NCI-H510A treated with DMSO at 0.1 percent for 48 hours (cell line): Measurements from ENCODE around the gene ZNF628.
A peak's percentile ranks its signal among the peaks of the same experiment; 100 is the strongest.
"Not testable (repeated sequence)": the region's sequence is repeated elsewhere in the genome, so short reads cannot be mapped to it uniquely, and the experiment has no call there.

Source experiments
- DNase-seq: peaks from one replicate; lab custom pipeline; 2025; lab: John Stamatoyannopoulos, UW

Gene ZNF628

DNA sequence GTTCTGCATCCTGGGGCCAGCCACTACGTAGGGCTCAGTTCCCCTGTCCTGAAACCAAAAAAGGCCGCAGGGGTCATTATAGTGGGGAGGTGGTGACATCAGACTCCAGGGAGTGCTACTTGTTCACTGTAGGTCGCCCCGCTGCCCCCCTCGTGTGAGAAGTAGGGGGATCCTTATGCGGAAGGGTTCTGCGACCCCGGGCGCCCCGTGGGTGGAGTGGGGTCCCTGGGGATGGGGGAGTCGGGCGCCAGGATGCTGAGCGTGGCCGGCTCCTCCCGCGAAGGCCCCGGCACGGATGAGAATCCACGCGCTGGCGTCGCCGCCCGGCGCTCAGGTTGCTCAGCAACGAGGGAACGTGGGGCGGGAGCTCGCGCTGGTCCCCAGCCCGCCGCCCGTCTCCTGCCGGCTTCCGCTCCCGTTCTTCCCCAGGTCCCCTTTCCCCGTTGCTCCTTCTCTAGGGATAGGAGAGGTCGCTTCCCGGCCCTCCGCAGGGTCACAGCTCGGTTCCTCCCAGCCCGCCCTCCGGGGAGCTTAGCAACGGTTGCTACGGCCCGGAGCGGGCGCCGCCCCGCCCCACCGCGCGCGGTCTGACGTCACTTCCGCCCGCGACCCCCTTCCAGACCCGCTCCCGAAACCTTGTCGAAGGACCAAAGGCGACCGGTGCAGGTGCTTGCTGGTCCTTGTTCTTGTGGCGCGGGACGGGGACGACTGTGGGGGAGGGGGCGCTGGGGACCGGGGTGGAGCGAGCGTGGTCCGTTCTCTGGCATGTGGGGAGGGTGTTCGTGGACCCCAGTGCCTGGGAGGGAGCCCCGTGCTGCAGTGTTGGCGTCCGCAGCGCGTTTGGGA, 8.4 kb downstream of the ZNF628 start, which contains the start of gene NAT14:
Gene NAT14, plus strand, starts transcription at position 596 of the 846 bp plus-strand sequence. CDS start 521 bp downstream, outside the sequence.
- peak; percentile 50 for DNase-seq

DNA sequence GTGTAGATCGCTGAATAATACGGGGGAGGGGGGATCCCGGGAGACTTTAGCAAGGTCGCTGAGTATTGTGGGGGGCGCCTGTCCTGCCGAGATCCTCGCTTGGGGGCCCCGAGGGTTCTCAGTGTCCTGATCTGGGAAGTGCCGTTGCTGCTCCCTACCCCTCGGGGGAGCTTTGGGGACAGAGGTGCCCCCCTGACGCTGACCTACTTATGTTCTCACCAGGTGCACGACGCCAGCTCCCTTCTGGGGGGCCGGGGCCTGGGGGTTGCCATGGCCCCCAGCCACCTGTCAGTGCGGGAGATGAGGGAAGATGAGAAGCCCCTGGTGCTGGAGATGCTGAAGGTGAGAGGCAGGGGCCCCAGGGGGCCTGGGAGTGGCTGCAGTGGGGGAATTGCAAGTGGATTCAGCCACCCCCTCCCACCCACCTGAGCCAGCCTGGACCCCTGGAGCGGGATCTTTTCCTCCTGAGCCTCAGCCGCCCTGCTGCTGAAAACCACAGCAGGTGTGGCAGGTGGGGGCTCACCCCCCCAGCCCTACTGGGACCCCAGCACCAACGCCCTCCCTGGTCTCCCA, 9.1 kb downstream of the ZNF628 start:
- DNase-seq: no peak

DNA sequence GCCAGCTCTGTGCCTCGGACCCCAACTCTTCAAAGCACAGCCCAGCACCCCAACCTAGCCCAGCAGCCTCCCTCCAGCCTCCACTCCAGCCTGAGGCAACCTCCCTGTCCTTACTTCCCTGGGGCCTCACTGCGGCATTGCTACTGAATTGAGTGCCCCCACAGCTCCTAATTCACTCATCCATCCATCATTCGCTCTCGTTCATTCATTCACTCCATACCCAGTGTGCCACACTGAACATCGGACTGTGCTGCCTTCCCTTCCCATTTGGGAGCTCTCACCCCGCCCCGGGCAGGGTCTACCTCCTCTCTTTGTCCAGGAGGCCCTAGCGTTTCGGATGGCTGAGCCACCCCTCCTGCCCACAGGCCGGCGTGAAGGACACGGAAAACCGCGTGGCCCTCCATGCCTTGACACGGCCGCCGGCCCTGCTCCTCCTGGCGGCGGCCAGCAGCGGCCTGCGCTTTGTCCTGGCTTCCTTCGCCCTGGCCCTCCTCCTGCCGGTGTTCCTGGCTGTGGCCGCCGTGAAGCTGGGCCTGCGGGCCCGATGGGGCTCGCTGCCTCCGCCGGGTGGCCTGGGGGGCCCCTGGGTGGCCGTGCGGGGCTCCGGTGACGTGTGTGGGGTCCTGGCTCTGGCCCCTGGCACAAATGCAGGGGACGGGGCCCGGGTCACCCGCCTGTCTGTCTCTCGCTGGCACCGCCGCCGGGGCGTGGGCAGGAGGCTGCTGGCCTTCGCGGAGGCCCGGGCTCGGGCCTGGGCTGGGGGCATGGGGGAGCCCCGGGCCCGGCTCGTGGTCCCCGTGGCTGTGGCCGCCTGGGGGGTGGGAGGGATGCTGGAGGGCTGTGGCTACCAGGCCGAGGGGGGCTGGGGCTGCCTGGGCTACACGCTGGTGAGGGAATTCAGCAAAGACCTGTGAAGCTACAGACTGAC, 9.9 kb downstream of the ZNF628 start:
- no peak for DNase-seq

DNA sequence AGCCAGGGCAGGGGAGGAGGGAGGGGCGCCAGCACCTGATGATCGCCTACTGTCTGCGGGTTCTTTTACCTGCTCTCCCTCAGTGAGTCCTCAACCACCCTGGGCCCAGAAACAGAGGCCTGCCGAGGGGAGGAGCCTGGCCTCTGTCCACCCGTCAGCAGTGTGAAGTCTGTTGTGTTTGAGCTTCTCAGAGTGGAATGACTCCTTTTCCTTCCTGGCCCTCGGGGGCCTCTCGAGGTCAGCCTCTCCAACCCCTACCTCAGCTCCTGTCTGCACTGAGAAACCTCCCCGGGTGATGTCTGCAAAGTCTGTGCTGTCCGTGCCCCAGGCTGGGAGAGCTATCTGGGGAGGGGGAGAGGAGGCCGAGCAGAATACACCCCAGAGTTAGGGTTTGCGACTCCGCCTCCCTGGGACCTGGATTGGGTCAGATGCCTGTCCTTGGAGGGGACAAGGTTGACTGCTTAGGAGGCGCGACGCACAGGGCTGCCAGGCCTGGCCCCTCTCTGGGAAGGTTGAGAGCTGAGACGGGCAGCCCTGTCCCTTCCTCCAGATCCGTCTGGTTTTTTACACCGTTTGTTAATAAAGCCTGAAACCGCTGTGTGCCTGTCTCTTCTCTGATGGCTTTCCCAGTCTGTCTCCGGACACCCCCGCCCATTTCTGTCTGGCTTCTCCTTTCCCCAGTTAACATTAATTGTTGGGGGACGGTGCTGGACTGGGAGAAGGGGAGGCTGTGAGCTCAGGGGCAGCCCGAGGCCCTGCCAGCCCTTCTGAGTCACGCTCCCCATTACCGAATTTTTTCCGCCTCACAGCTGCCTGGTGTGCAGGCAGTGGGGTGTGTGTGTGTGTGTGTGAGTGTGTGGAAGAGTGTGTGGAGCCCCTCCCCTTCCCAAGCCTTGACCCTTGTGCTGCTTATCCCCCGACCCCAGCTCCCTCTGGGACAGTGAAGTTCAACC, 10.8 kb downstream of the ZNF628 start:
- no peak for DNase-seq

DNA sequence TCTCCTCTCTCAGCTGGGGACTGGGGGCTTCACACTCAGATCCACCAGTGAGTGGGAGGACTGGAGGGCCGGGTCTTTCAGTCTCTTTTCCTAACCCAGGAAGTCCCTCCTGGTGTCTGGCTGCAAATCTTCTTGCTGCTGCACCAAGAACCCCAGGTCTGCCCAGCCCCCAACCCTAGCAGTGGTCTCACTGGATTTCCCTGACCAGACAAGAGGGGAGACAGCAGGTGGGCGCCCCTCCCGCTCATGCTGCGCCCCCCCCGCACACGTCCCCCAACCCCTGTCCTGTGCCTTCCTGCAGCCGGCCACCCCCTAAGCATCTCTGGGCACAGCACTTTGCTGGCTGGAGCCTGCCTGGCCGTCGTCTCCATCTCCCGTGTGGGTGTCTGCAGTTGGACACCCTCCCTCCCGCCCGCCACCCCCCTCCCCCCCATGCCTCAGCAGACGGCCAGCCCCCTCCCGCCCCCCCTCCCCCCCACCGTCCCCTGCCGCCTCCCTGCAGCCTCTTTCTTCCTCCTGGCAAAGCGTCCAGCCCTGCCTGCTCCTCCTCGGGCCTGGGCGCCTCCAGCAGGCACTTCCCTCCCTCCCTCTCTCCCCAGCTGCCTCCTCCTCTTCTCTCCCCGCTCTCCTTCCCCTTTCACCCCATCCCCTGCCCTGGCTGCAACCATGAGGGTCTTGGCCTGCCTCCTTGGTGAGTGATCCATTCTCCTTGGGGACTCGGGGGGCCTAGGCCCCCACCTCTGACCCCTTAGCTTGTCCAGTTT, 11.7 kb downstream of the ZNF628 start, which contains the start of gene SSC5D:
Gene SSC5D, plus strand, starts transcription at position 513 of the 764 bp plus-strand sequence. Its CDS starts 154 bp downstream, at position 667.
- no peak for DNase-seq

DNA sequence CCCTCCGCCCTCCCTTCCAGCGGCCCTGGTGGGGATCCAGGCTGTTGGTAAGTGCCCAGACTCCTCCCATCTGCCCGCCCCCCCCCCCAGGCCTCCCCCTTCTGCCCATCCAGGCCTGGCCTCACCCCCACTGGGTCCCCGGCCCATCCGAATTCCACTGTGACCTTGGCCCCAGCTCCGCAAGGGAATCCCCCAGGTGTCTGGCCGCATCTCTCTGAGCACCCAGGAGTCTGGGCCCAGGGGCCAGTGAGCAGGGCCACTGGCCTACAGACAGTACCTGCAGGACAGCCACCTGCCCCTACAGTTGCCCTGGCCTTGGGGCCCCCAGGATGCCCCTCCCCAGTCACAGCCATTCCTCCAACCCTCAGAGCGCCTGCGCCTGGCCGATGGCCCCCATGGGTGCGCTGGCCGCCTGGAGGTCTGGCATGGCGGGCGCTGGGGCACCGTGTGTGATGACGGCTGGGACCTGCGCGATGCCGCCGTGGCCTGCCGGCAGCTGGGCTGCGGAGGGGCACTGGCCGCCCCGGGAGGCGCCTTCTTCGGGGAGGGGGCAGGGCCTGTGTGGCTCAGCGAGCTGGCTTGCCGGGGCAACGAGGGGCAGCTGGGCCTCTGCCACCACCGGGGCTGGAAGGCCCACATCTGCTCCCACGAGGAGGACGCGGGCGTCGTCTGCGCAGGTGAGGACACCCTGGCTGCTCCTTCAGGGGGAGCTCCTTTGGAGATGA, 12.7 kb downstream of the ZNF628 start:
- no peak for DNase-seq

DNA sequence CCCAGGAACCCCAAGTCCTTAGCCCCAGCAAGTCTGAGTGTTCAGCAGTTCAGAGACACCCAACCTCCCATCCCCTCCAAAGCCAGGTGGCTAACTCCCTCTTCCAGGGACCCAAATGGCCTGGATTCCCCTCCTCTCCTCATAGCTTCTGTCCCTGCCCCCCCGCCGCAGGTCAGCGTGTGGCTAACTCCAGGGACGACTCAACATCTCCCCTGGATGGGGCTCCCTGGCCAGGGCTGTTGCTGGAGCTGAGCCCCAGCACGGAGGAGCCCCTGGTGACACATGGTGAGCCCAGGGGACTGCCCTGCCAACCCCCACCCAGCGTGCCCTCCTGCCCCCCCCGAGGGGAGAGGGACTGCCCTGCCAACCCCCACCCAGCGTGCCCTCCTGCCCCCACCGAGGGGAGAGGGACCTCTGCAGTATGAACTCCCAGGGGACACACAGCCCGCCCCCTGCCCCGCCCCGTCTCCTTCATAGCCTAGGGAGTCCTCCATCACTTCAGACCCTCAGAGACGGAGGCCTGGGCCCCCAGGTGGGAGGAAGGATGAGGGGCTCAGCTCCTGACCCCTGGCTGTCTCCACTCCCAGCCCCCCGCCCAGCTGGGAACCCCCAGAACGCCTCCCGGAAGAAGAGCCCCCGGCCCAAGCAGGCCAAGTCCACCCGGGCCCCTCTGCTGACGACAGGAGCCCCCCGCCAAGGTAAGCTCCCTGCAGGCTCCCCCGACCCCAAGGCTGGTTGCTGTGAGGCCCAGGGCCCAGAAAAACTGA, 13.5 kb downstream of the ZNF628 start:
- no peak for DNase-seq

DNA sequence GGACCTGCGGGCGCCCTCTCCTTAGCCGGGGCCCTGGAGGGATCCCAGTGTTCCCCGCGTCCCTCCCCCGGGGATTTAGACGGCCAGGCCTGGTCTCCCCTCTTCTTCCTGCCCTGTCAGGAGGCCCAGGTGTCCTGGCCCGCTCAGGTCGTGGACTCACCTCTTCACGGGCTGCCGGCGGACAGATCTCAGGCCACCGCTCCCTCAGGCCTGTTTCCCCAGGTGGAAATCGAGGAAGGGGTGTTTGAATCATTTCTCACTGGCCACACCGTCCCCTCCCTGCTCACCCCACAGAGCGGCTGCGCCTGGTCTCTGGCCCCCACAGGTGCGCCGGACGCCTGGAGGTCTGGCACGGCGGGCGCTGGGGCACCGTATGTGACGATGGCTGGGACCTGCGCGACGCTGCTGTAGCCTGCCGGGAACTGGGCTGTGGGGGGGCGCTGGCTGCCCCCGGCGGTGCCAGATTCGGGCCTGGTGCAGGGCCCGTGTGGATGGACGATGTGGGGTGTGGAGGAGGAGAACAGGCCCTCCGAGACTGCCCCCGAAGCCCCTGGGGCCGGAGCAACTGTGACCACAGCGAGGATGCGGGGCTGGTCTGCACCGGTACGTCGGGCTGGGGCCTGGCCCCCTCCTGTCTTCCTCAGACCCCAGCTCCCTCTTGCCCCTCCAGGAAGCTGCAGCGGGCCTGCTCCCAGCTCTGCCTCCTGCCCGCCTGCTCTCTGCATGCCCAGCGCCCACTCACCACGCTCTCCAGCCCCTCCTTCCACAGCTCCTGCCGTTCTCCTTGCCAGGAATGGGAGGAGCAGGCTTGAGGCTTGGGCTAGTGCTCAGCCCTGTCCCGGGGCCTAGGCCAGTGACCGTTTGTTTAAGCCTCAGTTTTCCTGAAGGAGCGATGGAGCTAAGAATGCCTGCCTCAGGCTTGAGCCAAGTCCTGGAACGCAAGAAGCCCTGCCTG, 14.3 kb downstream of the ZNF628 start:
- no peak for DNase-seq

DNA sequence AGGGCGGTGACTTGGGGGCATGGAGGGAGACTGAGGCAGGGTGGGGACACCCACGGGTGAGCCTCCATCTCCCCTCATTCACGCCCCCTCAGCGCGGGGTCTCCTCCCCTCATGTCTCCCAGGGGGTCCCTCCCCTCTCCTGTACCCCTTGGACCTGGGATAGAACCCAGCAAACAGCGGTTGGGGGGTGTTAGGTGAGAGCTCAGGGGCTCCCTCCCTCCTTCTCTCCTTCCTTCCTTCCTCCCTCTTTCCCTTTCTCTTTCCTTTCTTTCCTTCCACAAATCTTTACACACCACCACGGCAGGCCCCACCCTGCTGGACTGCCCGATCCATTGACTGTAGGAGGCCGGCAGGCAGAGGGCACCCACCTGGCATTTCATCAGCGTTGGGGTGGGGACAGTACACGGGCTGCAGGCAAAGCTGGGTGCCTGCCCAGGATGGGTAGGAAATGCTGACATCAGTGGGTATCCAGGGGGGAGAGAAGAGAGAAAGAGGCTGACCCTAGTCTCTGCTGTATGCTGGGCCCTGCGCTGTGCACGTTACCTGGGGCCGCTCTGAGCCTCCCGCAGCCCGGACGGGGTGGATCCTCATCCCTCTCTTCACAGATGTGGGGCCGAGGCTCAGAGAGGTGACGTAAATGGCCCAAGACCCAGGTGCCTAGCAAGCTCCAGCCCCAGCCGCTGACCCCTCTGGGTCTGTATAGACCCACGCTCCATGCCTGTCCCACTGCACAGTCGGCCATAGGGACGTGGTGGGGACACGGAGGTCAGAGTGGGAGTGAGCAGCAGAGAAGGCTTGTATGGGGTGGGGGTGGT, 15.3 kb downstream of the ZNF628 start:
- DNase-seq: no peak

DNA sequence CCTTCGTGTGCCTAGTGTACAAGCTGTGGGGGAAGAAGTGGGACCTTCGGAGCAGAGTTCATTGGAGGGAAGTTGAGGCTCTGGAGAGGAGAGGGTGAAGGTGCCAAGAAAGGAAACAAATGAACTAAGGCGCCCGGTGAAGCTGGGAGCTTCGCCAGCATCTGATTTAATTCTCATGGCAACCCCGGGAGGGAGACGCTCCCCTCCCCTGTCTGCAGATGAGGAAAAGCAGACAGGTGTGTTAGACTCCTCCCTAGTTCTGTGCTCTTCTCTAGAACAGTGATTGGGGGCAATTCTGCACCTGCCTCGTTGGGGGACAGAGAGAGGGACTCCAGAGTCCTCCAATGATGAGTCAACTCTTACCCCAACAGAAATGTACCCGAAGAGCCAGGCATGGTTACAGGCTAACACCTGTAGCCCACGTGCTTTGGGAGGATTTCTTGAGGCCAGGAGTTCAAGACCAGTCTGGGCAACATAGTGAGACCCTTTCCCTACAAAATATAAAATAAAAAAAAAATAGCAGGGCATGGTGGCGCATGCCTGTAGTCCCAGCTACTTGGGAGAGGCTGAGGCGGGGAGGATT, 16.0 kb downstream of the ZNF628 start:
- DNase-seq: no peak

DNA sequence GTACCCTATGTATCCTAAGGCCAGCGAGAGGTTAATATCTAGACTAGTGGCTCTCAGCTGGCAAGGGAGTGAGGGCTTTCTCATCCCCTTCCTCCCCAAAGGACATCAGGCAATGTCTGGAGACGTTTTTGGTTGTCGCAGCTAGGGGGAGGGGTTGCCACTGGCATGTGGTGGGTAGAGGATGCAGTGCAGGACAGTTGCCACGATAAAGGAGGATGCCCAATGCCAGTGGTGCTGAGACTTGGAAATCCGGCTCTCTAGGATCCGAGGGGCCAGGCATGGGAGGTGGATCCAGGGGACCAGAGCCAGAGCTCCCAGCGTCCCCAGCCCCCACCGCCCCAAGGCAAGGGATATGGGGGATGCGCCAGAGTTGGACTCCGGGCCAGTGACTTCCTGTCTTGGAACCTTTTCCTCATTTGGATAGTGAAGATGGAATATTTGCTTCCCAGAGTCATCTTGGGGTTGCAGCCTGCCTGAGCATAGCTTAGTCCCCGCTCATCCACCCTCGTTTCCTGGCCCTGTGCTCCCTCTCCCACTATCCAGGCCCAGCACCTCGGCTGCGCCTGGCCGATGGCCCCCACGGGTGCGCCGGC, 16.7 kb downstream of the ZNF628 start:
- no peak for DNase-seq

DNA sequence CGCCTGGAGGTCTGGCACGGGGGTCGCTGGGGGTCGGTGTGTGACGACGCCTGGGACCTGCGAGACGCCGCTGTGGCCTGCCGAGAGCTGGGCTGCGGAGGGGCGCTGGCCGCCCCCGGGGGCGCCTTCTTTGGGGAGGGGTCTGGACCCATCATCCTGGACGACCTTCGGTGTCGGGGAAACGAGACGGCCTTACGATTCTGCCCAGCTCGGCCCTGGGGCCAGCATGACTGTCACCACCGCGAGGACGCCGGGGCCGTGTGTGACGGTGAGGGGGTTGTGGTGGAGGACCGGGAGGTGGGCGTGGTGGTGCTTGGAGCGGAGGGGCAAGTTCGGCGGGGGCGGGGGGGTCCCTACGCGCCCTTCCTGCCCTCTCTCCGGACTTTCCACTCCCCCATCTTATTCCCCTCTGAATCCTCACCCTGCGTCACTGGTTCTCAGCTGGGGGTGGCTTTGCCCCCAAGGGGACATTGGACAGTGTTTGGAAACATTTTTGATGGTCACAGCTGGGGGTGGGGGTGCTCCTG, 17.3 kb downstream of the ZNF628 start:
- DNase-seq: no peak

DNA sequence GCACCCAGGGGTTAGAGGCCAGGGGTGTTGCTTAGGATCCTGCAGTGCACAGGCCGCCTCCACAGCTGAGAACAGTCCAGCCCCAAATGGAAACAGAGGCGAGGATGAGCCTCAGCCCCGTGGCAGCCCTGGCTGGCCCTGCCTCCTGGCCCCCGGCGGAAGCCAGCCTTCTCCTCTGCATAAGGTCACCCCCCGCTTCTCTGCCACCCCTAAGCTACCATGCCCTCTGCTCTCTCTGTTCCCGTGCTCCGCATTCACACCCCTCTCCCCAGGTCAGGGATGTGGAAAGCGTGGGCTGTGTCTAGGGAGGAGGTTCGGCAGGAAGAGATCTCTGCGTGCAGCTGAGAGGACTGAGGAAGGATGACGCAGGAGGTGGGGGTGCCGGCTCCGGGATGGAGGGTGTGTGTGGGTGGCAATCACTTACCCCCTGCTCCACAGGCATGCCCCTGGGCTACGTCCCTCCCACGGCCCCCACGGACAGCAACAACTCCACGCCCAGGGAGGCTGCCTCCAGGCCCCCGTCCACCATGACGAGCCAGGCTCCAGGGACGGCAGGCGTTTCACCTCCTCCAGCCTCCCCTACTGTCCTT, 17.9 kb downstream of the ZNF628 start:
- DNase-seq: no peak

DNA sequence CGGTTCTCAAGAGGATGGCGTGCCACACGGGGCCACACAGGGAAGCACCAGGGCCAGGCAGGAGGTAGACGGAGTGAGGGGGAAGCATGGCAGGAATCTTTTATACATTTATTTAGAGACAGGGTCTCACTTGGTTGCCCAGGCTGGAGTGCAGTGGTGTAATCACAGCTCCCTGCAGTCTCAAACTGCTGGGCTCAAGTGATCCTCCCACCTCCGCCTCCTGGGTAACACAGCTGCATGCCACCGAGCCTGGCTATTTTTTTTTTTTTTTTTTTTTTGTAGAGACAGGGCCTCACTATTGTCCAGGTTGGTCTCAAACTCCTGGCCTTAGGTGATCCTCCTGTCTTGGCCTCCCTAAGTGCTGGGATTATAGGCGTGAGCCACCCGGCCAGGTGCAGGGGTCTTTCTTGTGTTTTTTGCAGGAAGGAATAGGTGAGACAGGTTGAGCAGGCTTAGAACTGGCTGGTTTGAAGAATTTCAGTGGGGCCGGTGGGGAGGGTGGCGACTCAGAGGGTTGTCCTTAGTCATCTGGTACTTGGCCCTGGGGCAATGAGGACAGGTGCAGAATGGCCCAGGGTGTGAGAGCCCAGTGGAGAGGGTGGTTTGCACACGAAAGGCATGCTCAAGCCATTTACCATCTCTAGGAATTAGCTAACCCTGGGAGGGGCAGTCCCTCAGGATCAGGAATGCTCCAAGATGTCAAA, 19.4 kb downstream of the ZNF628 start:
- no peak for DNase-seq

DNA sequence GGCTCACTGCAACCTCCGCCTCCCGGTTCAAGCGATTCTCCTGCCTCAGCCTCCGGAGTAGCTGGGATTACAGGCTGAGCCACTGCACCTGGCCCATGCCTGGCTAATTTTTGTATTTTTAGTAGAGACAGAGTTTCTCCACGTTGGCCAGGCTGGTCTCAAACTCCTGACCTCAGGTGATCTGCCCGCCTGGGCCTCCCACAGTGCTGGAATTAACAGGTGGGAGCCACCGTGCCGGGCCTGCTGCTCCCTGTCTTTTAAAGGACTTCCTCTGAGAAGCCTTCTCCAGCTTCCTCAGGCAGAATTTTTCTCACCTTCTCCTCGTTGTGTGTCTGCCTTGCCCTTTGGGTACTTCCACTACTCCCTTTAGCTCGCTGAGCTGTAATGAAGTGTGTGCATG, 20.4 kb downstream of the ZNF628 start:
- not testable (repeated sequence) for DNase-seq
